ENCODE results near the gene NEURL2.

Gene NEURL2

GRCh38 chr20:45845452-45845851, 45.6 kb downstream of the NEURL2 start (continued):
- TF ChIP-seq CREB5 (CRISPR knock-in tag; IDR thresholded peaks at IDR 0.05; ENCODE audit: low read depth) (no peak), PATZ1 (CRISPR knock-in tag; IDR thresholded peaks at IDR 0.05; ENCODE audit: borderline replicate concordance) (no peak), ARNTL (CRISPR knock-in tag; IDR thresholded peaks at IDR 0.05; ENCODE audit: borderline replicate concordance, low read depth) (no peak), CSDC2 (CRISPR knock-in tag; IDR thresholded peaks at IDR 0.05) (no peak), ESRRG (CRISPR knock-in tag; IDR thresholded peaks at IDR 0.05) (no peak)

DNA sequence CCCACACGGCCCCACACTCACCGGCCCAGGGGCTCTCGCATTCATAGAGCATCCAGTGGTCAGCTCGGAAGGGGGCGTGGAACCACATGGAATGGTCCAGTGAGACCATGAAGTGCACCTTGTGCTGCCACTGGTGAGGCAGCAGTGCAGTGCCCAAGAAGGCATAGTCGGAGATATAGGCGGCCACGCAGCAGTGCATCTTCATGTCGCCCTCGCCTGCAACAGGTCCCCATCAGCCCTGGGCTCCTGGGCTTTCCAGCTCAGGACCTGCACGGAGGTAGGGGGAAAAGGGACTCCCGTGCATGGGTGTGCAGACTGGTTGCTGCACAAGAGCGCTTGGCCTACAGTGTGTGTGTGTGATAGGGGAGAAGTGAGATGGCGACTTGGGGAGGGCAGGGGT, 47.5 kb downstream of the NEURL2 start:
- ATAC-seq: no peak; the same call in 2 of the 3 replicates
- TF ChIP-seq TCF4 (CRISPR knock-in tag; IDR thresholded peaks at IDR 0.05; ENCODE audit: borderline replicate concordance): no peak
- TF ChIP-seq CSDC2 (CRISPR knock-in tag; IDR thresholded peaks at IDR 0.05): no peak
- no peak for TF ChIP-seq BACH2 (CRISPR knock-in tag; IDR thresholded peaks at IDR 0.05; ENCODE audit: borderline replicate concordance)
- TF ChIP-seq ISL1 (CRISPR knock-in tag; IDR thresholded peaks at IDR 0.05): no peak

DNA sequence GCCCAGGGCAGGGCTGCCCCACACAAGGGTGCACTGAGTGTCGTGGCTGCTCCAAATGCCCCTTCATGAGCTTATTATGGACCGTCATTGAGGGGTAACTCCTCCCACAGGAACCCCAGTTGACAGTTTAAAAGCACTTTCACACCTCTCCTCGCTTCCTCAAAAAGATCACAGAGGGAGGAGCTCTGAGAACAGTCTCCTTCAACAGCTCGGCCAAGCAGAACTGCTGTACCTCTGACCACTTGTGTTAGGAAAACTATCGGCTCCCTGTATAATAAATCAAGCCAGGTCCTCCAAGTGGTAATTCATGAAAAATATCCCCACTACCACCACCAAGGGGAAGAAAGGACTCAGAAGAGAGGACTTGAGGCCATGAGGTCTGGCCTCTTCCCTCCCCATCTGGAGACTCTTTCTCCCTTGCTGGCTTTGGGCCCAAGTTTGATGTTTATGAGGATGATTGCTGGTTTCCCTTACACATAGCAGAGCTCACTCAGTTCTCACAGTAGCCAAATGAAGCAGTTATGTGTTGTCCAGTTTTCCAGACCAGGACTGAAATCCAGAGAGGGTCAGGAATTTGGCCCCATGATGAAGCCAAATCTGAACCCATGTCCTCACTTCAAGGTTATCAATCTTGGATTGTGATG, 48.7 kb downstream of the NEURL2 start:
- no peak; the same call in 2 of the 3 replicates for ATAC-seq
- no peak for TF ChIP-seq ZFP30 (CRISPR knock-in tag; IDR thresholded peaks at IDR 0.05)
- TF ChIP-seq ESRRG (CRISPR knock-in tag; IDR thresholded peaks at IDR 0.05): no peak
- TF ChIP-seq OSR1 (CRISPR knock-in tag; IDR thresholded peaks at IDR 0.05): no peak
- no peak for TF ChIP-seq ZNF70 (CRISPR knock-in tag; IDR thresholded peaks at IDR 0.05)
- TF ChIP-seq ISL1 (CRISPR knock-in tag; IDR thresholded peaks at IDR 0.05): no peak
- no peak for TF ChIP-seq CREB5 (CRISPR knock-in tag; IDR thresholded peaks at IDR 0.05; ENCODE audit: low read depth)
- no peak for TF ChIP-seq SNAI2 (CRISPR knock-in tag; IDR thresholded peaks at IDR 0.05)
- TF ChIP-seq ZNF565 (CRISPR knock-in tag; conservative IDR thresholded peaks at IDR 0.05; ENCODE audit: low read depth): no peak
- TF ChIP-seq CSDC2 (CRISPR knock-in tag; IDR thresholded peaks at IDR 0.05): no peak
- TF ChIP-seq TCF4 (CRISPR knock-in tag; IDR thresholded peaks at IDR 0.05; ENCODE audit: borderline replicate concordance): no peak
- TF ChIP-seq PATZ1 (CRISPR knock-in tag; IDR thresholded peaks at IDR 0.05; ENCODE audit: borderline replicate concordance): no peak

DNA sequence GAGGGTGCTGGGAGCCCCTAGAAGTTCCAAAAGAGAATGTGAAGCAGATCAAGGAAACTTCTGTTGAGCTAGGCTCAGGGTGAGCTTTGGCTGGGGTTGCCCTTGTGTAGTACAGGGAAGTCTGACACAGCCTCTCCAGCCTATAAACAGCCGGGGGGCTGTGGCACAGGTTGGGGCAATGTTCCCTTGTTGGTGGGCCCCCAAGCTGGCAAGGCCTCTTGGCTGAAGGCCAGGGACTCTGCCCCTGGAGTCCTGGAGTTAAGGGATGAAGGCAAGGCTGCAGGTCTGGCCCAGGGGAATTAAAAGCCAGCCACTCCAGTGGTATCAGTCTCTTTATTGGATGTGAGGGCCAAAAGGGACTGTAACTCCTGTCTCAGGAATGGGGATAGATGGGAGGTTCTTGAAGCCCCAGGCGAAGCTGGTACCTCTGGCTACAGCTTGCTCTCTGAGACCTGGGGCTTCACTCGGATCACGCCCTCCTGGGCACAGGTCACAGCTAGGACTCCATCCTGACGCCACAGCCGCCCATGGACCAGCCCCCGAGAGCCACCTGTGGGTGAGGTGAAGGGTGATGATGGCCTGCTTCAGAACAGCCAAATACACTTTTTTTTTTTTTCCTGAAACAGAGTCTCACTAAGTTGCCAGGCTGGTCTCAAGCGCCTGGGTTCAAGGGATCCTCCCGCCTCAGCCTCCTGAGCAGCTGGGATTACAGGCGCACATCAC, 49.4 kb downstream of the NEURL2 start:
- ATAC-seq: no peak
- TF ChIP-seq TOX (CRISPR knock-in tag; IDR thresholded peaks at IDR 0.05; ENCODE audit: borderline replicate concordance) (no peak), CREB5 (CRISPR knock-in tag; IDR thresholded peaks at IDR 0.05; ENCODE audit: low read depth) (no peak), ARNTL (CRISPR knock-in tag; IDR thresholded peaks at IDR 0.05; ENCODE audit: borderline replicate concordance, low read depth) (no peak)
- TF ChIP-seq, protein P1, sequence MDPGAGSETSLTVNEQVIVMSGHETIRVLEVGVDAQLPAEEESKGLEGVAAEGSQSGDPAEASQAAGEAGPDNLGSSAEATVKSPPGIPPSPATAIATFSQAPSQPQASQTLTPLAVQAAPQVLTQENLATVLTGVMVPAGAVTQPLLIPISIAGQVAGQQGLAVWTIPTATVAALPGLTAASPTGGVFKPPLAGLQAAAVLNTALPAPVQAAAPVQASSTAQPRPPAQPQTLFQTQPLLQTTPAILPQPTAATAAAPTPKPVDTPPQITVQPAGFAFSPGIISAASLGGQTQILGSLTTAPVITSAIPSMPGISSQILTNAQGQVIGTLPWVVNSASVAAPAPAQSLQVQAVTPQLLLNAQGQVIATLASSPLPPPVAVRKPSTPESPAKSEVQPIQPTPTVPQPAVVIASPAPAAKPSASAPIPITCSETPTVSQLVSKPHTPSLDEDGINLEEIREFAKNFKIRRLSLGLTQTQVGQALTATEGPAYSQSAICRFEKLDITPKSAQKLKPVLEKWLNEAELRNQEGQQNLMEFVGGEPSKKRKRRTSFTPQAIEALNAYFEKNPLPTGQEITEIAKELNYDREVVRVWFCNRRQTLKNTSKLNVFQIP (CRISPR knock-in tag; IDR thresholded peaks at IDR 0.05; ENCODE audit: borderline replicate concordance, low read depth): no peak

Data from SK-N-SH treated with all-trans-retinoic acid at 6 μM for 48 hours (cell line).